Right ventricle myocardium superior (tissue), 1 donor: ENCODE results near the gene TNP2. TPM values are rescaled to one million over a fixed set of nuclear protein-coding genes. Genes with fewer than 3 reads are reported as not detected.

ENCODE experiments used
- ATAC-seq: fragments of 200-7000 bp; cut with Tn5 transposase; one replicate; pipeline ENCODE4 v1.9.1; 2020; ENCODE audit warnings: mild to moderate bottlenecking; ENCODE audit not compliant: poor library complexity
- DNase-seq: peaks from one replicate; pipeline ENCODE4 v3.0.0-alpha.2; 2020
- intact Hi-C: fragments of 100-400 bp; cut with DNase I; formaldehyde crosslinking; loops from one replicate; pipeline ENCODE4 v1.11.2; 2022
- long read RNA-seq: library from polyadenylated mRNA; unstranded; transcript quantifications from one replicate; pipeline ENCODE4 v2.0.0, GENCODE V29; 2021
- total RNA-seq: library from RNA; stranded (reverse); fragmentation: NEBNext Ultra II Directional; extraction: Animal tissue kit (Norgen Biotek cat#: 25700); gene quantifications from one replicate; pipeline ENCODE4 v1.2.1, GENCODE V29; 2021
- donor health status: DM: no; HTN: yes; CAD: no; lungs with severe emphysema.

Gene TNP2
- not detected for total RNA-seq
- long read RNA-seq, result 0 reads

- ATAC-seq (no peak), DNase-seq (no peak)
- intact Hi-C loops, result no loop called here
Measured at GRCh38 chr16:11268921-11269375, at the start of gene TNP2. TNP2 (minus strand) TSS chr16:11269325; CDS start chr16:11269262, 63 bp downstream.

GRCh38 chr16:11318817-11319216, 49.7 kb upstream of the TNP2 start:
- intact Hi-C loops, result no loop called here
- ATAC-seq, result no peak
- no peak for DNase-seq

- no peak for ATAC-seq
- intact Hi-C loops, result no loop called here
- no peak for DNase-seq
Measured at GRCh38 chr16:11316331-11317015, 47.3 kb upstream of the TNP2 start.

- DNase-seq, result no peak
- intact Hi-C loops, result no loop called here
- ATAC-seq, result no peak
Measured at GRCh38 chr16:11315510-11315909, 46.4 kb upstream of the TNP2 start.

GRCh38 chr16:11314309-11314894, 45.3 kb upstream of the TNP2 start:
- ATAC-seq (no peak), DNase-seq (no peak)
- intact Hi-C loops, result no loop called here

GRCh38 chr16:11313493-11314308, 44.6 kb upstream of the TNP2 start:
- no peak for ATAC-seq
- intact Hi-C loops, result no loop called here

GRCh38 chr16:11312718-11313492, 43.8 kb upstream of the TNP2 start:
- intact Hi-C loops, result no loop called here
- no peak for ATAC-seq
- DNase-seq, result no peak

More at GRCh38 chr16:11313493-11314308, 44.6 kb upstream of the TNP2 start:
- DNase-seq, result no peak

GRCh38 chr16:11310997-11311561, 42.0 kb upstream of the TNP2 start:
- DNase-seq, result no peak
- ATAC-seq, result no peak
- intact Hi-C loops, result no loop called here

GRCh38 chr16:11310634-11310977, 41.5 kb upstream of the TNP2 start:
- ATAC-seq (no peak), DNase-seq (no peak)
- intact Hi-C loops, result no loop called here

GRCh38 chr16:11309895-11310633, 40.9 kb upstream of the TNP2 start:
- DNase-seq (no peak), ATAC-seq (no peak)
- intact Hi-C loops, result no loop called here

- no peak for ATAC-seq
- DNase-seq, result no peak
- intact Hi-C loops, result no loop called here
Measured at GRCh38 chr16:11308493-11309283, 39.6 kb upstream of the TNP2 start.

GRCh38 chr16:11307639-11308492, 38.7 kb upstream of the TNP2 start:
- ATAC-seq (no peak), DNase-seq (no peak)
- intact Hi-C loops, result no loop called here

- DNase-seq (no peak), ATAC-seq (no peak)
- intact Hi-C loops, result no loop called here
Measured at GRCh38 chr16:11306997-11307638, 38.0 kb upstream of the TNP2 start.

- no peak for ATAC-seq
- DNase-seq, result no peak
- intact Hi-C loops, result no loop called here
Measured at GRCh38 chr16:11306381-11306780, 37.3 kb upstream of the TNP2 start.

- ATAC-seq, result no peak
- DNase-seq, result no peak
- intact Hi-C loops, result no loop called here
Measured at GRCh38 chr16:11303405-11304138, 34.4 kb upstream of the TNP2 start.
